C4-2B (cell line): ENCODE measurements around the gene LRBA.

ENCODE experiments used
- H3K27ac ChIP-seq: fragments of 450-650 bp; 2 replicates; pipeline ENCODE4 v1.5.1; 2017
- CTCF ChIP-seq: fragments of 450-650 bp; conservative IDR thresholded peaks from 2 replicates; pipeline ENCODE4 v1.5.1; 2017; ENCODE audit warnings: mild to moderate bottlenecking
- ZFX ChIP-seq: fragments of 450-650 bp; IDR thresholded peaks from 2 replicates; pipeline ENCODE4 v1.6.1; 2017

Gene LRBA

GRCh38 chr4:150582873-150583286, 432.2 kb downstream of the LRBA start:
- TF ChIP-seq ZFX (no peak), CTCF (no peak)
- no peak overlapping the region for H3K27ac ChIP-seq

- no peak for TF ChIP-seq CTCF
- TF ChIP-seq ZFX, result no peak
- no peak within 1 kb of the TSS for H3K27ac ChIP-seq
Observed at GRCh38 chr4:150582146-150582872, 432.8 kb downstream of the LRBA start, which contains the start of gene MAB21L2. MAB21L2 (plus strand) TSS chr4:150582151; CDS start chr4:150583030, 879 bp downstream.

- H3K27ac ChIP-seq, result no peak overlapping the region
- TF ChIP-seq ZFX, result no peak
- TF ChIP-seq CTCF, result no peak
Observed at GRCh38 chr4:150581641-150582051, 433.4 kb downstream of the LRBA start.

GRCh38 chr4:150581056-150581605, 434.0 kb downstream of the LRBA start:
- TF ChIP-seq ZFX, result no peak
- TF ChIP-seq CTCF, result no peak
- no peak overlapping the region for H3K27ac ChIP-seq

DNA sequence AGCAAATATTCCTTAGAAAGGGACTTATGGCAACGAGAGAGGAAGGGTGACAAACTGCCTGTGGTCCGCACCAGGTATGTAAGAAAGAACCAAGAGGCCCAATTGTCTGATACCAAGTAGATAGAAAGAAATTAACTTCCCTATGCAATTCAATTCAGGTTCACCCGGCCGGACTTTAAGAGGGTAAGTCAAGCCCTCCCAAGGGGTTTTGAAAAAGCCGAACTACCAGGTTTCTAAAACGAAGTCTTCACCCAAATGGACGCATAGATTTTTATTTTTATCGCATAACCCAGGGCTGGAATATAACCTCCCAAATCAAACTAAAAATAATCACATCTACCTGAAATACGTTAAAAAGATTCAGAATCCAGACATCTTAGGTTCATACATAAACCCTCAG, 434.8 kb downstream of the LRBA start:
- H3K27ac ChIP-seq, result no peak overlapping the region
- no peak for TF ChIP-seq ZFX
- no peak for TF ChIP-seq CTCF

- no peak overlapping the region for H3K27ac ChIP-seq
Observed at GRCh38 chr4:150579551-150580234, 435.4 kb downstream of the LRBA start.

More at GRCh38 chr4:150579551-150580234, 435.4 kb downstream of the LRBA start:
- TF ChIP-seq CTCF (no peak), ZFX (no peak)
